Measurements from ENCODE around the gene ISCA1.

Gene ISCA1

DNA sequence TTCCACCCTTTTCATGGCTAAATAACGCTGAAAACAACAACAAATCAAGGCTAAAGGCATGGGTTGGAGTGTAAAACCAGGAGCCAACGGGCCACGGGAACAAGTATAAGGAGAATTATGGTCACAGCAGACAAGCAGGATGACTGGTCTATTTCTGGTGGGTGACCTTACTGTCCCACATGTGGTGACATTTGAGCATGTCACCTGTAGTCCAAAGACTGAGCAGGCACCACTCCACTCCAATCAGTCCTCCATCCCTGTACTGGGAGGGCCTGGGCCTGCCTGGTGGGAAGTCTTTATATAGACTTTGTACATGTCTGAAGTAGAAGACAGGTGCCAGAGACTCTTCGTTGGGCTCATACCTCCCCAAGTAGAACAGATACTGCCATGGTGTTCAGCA, 59.7 kb downstream of the ISCA1 start:
- no peak overlapping the region for H3K4me3 ChIP-seq (ENCODE audit: low read depth, low read length)
- H3K4me1 ChIP-seq (ENCODE audit: control insufficient read depth, insufficient read depth, low read length) = no peaks in the 10 kb centered on the region
- ChIA-PET POLR2A (no interaction called here), CTCF (interaction anchor here (0.8 to 1.1 kb wide), 2 partner anchors 21 to 1083 kb away, joined by 4 to 6 read pairs; no protein-coding TSS in a partner anchor)
- H3K36me3 ChIP-seq (ENCODE audit: control insufficient read depth in 2 of 2, insufficient read depth in 1 of 2, low read length in 2 of 2) = no peaks in the 10 kb centered on the region
- no peaks in the 10 kb centered on the region for H3K9me3 ChIP-seq (ENCODE audit: control insufficient read depth, insufficient read depth, low read depth, low read length)
- no peak overlapping the region for H3K27ac ChIP-seq (ENCODE audit: extremely low read depth, low read depth, low read length)
- TF ChIP-seq ZBTB48 (tag by site-specific recombination; IDR thresholded peaks at IDR 0.05) (no peak), SALL2 (tag by site-specific recombination; IDR thresholded peaks at IDR 0.05; ENCODE audit: borderline replicate concordance) (no peak), KLF16 (tag by site-specific recombination; IDR thresholded peaks at IDR 0.05) (no peak), ZNF660 (tag by site-specific recombination; IDR thresholded peaks at IDR 0.05) (no peak), ZNF2 (tag by site-specific recombination; IDR thresholded peaks at IDR 0.05) (no peak), ZIC2 (tag by site-specific recombination; IDR thresholded peaks at IDR 0.05) (no peak), ZNF24 (tag by site-specific recombination; IDR thresholded peaks at IDR 0.05) (no peak), ZNF350 (tag by site-specific recombination; IDR thresholded peaks at IDR 0.05) (no peak), ZFHX2 (tag by site-specific recombination; conservative IDR thresholded peaks at IDR 0.05) (no peak), GLIS2 (tag by site-specific recombination; IDR thresholded peaks at IDR 0.05) (no peak)
- TF ChIP-seq, protein P1, sequence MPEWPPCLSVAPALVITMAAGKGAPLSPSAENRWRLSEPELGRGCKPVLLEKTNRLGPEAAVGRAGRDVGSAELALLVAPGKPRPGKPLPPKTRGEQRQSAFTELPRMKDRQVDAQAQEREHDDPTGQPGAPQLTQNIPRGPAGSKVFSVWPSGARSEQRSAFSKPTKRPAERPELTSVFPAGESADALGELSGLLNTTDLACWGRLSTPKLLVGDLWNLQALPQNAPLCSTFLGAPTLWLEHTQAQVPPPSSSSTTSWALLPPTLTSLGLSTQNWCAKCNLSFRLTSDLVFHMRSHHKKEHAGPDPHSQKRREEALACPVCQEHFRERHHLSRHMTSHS (tag by site-specific recombination; IDR thresholded peaks at IDR 0.05) = no peak
- TF ChIP-seq, protein P2, sequence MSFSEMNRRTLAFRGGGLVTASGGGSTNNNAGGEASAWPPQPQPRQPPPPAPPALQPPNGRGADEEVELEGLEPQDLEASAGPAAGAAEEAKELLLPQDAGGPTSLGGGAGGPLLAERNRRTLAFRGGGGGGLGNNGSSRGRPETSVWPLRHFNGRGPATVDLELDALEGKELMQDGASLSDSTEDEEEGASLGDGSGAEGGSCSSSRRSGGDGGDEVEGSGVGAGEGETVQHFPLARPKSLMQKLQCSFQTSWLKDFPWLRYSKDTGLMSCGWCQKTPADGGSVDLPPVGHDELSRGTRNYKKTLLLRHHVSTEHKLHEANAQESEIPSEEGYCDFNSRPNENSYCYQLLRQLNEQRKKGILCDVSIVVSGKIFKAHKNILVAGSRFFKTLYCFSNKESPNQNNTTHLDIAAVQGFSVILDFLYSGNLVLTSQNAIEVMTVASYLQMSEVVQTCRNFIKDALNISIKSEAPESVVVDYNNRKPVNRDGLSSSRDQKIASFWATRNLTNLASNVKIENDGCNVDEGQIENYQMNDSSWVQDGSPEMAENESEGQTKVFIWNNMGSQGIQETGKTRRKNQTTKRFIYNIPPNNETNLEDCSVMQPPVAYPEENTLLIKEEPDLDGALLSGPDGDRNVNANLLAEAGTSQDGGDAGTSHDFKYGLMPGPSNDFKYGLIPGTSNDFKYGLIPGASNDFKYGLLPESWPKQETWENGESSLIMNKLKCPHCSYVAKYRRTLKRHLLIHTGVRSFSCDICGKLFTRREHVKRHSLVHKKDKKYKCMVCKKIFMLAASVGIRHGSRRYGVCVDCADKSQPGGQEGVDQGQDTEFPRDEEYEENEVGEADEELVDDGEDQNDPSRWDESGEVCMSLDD (tag by site-specific recombination; IDR thresholded peaks at IDR 0.05) = no peak
- TF ChIP-seq, protein P3, sequence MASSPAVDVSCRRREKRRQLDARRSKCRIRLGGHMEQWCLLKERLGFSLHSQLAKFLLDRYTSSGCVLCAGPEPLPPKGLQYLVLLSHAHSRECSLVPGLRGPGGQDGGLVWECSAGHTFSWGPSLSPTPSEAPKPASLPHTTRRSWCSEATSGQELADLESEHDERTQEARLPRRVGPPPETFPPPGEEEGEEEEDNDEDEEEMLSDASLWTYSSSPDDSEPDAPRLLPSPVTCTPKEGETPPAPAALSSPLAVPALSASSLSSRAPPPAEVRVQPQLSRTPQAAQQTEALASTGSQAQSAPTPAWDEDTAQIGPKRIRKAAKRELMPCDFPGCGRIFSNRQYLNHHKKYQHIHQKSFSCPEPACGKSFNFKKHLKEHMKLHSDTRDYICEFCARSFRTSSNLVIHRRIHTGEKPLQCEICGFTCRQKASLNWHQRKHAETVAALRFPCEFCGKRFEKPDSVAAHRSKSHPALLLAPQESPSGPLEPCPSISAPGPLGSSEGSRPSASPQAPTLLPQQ (tag by site-specific recombination; IDR thresholded peaks at IDR 0.05) = no peak
- TF ChIP-seq, protein P4, sequence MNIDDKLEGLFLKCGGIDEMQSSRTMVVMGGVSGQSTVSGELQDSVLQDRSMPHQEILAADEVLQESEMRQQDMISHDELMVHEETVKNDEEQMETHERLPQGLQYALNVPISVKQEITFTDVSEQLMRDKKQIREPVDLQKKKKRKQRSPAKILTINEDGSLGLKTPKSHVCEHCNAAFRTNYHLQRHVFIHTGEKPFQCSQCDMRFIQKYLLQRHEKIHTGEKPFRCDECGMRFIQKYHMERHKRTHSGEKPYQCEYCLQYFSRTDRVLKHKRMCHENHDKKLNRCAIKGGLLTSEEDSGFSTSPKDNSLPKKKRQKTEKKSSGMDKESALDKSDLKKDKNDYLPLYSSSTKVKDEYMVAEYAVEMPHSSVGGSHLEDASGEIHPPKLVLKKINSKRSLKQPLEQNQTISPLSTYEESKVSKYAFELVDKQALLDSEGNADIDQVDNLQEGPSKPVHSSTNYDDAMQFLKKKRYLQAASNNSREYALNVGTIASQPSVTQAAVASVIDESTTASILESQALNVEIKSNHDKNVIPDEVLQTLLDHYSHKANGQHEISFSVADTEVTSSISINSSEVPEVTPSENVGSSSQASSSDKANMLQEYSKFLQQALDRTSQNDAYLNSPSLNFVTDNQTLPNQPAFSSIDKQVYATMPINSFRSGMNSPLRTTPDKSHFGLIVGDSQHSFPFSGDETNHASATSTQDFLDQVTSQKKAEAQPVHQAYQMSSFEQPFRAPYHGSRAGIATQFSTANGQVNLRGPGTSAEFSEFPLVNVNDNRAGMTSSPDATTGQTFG (tag by site-specific recombination; IDR thresholded peaks at IDR 0.05; ENCODE audit: borderline replicate concordance) = no peak

DNA sequence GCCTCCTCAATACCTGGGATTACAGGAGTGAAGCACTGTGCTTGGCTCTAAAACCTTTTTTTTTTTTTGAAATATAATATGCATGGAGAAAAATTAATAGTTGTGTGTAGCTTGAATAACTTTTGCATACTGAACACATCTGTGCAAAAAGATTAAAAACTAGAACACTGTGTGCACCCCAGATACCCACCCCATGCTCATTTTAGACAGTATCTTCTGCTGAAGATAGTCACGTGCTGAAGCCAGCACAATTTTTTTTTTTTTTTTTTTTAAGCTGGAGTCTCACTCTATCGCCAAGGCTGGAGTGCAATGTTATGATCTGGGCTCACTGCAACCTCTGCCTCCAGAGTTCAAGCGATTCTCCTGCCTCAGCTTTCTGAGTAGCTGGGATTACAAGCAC, 62.7 kb downstream of the ISCA1 start:
- CTCF ChIA-PET = interaction anchor here (3.1 kb wide), 1 partner anchor 18 kb away, joined by 20 read pairs; no protein-coding TSS in a partner anchor
- Histone ChIP-seq H3K4me1 (ENCODE audit: control insufficient read depth, insufficient read depth, low read length) (no peaks in the 10 kb centered on the region), H3K36me3 (ENCODE audit: control insufficient read depth in 2 of 2, insufficient read depth in 1 of 2, low read length in 2 of 2) (no peaks in the 10 kb centered on the region), H3K4me3 (ENCODE audit: low read depth, low read length) (no peak overlapping the region), H3K9me3 (ENCODE audit: control insufficient read depth, insufficient read depth, low read depth, low read length) (no peaks in the 10 kb centered on the region), H3K27ac (ENCODE audit: extremely low read depth, low read depth, low read length) (no peak overlapping the region)
- TF ChIP-seq REPIN1 (tag by site-specific recombination; IDR thresholded peaks at IDR 0.05; ENCODE audit: low read depth) = no peak
- TF ChIP-seq KLF7 (tag by site-specific recombination; IDR thresholded peaks at IDR 0.05; ENCODE audit: borderline replicate concordance) = no peak
- TF ChIP-seq, protein P1 (tag by site-specific recombination; IDR thresholded peaks at IDR 0.05) = no peak
- no peak for TF ChIP-seq ZNF585B (tag by site-specific recombination; IDR thresholded peaks at IDR 0.05)
- no peak for TF ChIP-seq ZNF785 (tag by site-specific recombination; IDR thresholded peaks at IDR 0.05)
- no peak for TF ChIP-seq ZNF157 (tag by site-specific recombination; IDR thresholded peaks at IDR 0.05)
- TF ChIP-seq ZNF132 (tag by site-specific recombination; IDR thresholded peaks at IDR 0.05; ENCODE audit: borderline replicate concordance) = no peak
- POLR2A ChIA-PET = interaction anchor here (0.7 kb wide), 1 partner anchor 17 kb away, joined by 3 read pairs; no protein-coding TSS in a partner anchor
